HFFc6 (cell line): Measurements from ENCODE around the gene FHOD3. TPM values are rescaled to one million over a fixed set of nuclear protein-coding genes. Genes with fewer than 3 reads are reported as not detected.

ENCODE experiments used
- DNase-seq: peaks from one replicate; pipeline ENCODE4 v3.0.0-alpha.2; 2018
- H3K27ac Mint-ChIP-seq: 2 replicates; pipeline ENCODE4 v1.8.0; 2020; ENCODE audit warnings: mild to moderate bottlenecking, mixed read lengths
- H3K27me3 Mint-ChIP-seq: 2 replicates; pipeline ENCODE4 v1.8.0; 2021; ENCODE audit warnings: mild to moderate bottlenecking, moderate library complexity, mixed read lengths; ENCODE audit not compliant: insufficient read depth
- H3K36me3 Mint-ChIP-seq: 2 replicates; pipeline ENCODE4 v1.8.0; 2021; ENCODE audit warnings: low read depth, mixed read lengths
- H3K4me1 Mint-ChIP-seq: 2 replicates; pipeline ENCODE4 v1.8.0; 2020; ENCODE audit warnings: low read depth, mixed read lengths
- H3K4me3 Mint-ChIP-seq: 2 replicates; pipeline ENCODE4 v1.8.0; 2020; ENCODE audit warnings: mild to moderate bottlenecking, moderate library complexity, mixed read lengths
- H3K9me3 Mint-ChIP-seq: 2 replicates; pipeline ENCODE4 v1.8.0; 2020; ENCODE audit warnings: mild to moderate bottlenecking, mixed read lengths
- total RNA-seq, 6 experiments: library from RNA; stranded (reverse); fragmentation: NEBNext Ultra II Directional; extraction: Animal tissue kit (Norgen Biotek cat#: 25700); gene quantifications; 2 replicates in 1 of 6; 3 replicates in 5 of 6; pipeline ENCODE4 v1.2.3, GENCODE V29; 2021
- TF ChIP-seq, protein P1 (sequence below): fragments of 200-600 bp; sonication (generic); IDR thresholded peaks from 2 replicates; pipeline ENCODE4 v1.5.0; 2021; ENCODE audit warnings: antibody characterized with exemption, mild to moderate bottlenecking

FHOD3 gene
- total RNA-seq, 6 experiments from 2014 or later: 32.8 to 67.6 (median 61.4) TPM

DNA sequence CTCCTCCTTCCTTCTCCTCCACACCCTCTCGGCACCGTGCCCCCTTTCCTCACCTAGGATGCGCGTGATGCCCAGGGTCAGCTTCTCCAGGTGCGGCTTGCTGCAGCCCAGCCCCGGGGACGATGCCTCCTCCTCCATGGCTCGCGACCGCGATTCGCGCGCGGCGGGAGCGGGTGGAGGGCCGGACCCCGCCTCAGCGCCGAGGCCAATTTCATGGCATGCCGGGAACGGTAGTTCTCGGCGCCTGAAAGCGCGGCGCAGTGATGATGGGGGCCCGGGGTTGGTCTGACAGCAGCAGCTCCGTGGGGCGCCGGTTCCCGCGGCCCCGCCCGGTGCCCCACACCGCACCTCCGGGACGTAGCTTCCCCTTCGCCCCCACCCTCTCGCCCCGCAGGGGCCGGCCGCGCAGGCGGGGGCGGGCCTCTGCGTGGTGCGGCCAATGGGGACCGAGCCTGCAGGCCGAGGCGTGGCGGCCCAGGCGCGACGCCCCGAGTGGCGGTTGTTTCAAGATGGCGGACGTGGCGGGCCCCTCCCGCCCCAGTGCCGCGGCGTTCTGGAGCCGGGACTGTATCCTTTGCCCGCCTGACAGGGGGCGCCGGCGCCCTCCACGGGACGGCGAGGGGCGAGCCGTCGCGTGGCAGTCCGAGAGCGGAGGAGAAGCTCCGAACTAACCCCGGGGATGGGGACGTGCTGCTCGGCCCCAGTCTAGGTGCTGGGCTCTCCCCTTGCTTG is 531.3 kb downstream of the FHOD3 start, which contains the start of the genes KIAA1328 and TPGS2:
Gene KIAA1328, plus strand, starts transcription at position 498 of the 732 bp plus-strand sequence. Its CDS starts 12 bp downstream, at position 510.
Gene TPGS2, minus strand, starts transcription at position 373 of the 732 bp plus-strand sequence. Its CDS starts 235 bp downstream, at position 138.
- H3K36me3 Mint-ChIP-seq: peaks cover 10% of the 10 kb centered on the region
- H3K27ac Mint-ChIP-seq: peak within 1 kb of the TSS; percentile 97
- TF ChIP-seq, protein P1, sequence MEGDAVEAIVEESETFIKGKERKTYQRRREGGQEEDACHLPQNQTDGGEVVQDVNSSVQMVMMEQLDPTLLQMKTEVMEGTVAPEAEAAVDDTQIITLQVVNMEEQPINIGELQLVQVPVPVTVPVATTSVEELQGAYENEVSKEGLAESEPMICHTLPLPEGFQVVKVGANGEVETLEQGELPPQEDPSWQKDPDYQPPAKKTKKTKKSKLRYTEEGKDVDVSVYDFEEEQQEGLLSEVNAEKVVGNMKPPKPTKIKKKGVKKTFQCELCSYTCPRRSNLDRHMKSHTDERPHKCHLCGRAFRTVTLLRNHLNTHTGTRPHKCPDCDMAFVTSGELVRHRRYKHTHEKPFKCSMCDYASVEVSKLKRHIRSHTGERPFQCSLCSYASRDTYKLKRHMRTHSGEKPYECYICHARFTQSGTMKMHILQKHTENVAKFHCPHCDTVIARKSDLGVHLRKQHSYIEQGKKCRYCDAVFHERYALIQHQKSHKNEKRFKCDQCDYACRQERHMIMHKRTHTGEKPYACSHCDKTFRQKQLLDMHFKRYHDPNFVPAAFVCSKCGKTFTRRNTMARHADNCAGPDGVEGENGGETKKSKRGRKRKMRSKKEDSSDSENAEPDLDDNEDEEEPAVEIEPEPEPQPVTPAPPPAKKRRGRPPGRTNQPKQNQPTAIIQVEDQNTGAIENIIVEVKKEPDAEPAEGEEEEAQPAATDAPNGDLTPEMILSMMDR: peak; percentile 75
- peaks cover 1% of the 10 kb centered on the region; the same call in 1 of the 2 replicates for H3K27me3 Mint-ChIP-seq
- no peaks in the 10 kb centered on the region for H3K9me3 Mint-ChIP-seq
- H3K4me1 Mint-ChIP-seq: peaks cover 42% of the 10 kb centered on the region
- peak within 1 kb of the TSS; percentile 89 for H3K4me3 Mint-ChIP-seq
- peak; percentile 82 for DNase-seq

Other genes starting within 250 kb of the FHOD3 start
- gene RPRD1A, start 230.2 kb upstream of the FHOD3 start, total RNA-seq: 10 to 100 TPM; 44.6 to 55.1 (median 46.1) TPM
- 10 to 100 TPM; 62.4 to 76.4 (median 71.1) TPM for gene SLC39A6, start 168.4 kb upstream of the FHOD3 start, total RNA-seq
- 10 to 100 TPM; 76.2 to 99.7 (median 82.3) TPM for gene ELP2, start 167.8 kb upstream of the FHOD3 start, total RNA-seq
- 1 to 10 TPM; 1.7 to 3.0 (median 2.5) TPM for gene MOCOS, start 110.2 kb upstream of the FHOD3 start, total RNA-seq